ENCODE data around the gene ZGPAT. TPM values are rescaled to one million over a fixed set of nuclear protein-coding genes. Genes with fewer than 3 reads are reported as not detected.

ZGPAT gene, protein sequence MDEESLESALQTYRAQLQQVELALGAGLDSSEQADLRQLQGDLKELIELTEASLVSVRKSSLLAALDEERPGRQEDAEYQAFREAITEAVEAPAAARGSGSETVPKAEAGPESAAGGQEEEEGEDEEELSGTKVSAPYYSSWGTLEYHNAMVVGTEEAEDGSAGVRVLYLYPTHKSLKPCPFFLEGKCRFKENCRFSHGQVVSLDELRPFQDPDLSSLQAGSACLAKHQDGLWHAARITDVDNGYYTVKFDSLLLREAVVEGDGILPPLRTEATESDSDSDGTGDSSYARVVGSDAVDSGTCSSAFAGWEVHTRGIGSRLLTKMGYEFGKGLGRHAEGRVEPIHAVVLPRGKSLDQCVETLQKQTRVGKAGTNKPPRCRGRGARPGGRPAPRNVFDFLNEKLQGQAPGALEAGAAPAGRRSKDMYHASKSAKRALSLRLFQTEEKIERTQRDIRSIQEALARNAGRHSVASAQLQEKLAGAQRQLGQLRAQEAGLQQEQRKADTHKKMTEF
- 29.3 and 31.7 TPM in 2 replicates for total RNA-seq
- polyA plus RNA-seq, result 23.1 and 24.4 TPM in 2 replicates
- polyA plus RNA-seq (2011; cell fraction: cytosol; rRNA removed), result 17.1 and 21.5 TPM in 2 replicates
- polyA plus RNA-seq (2011; cell fraction: nucleus; rRNA removed), result 73.2 and 78.6 TPM in 2 replicates
- polyA plus RNA-seq (2012), result 17.7 and 23.6 TPM in 2 replicates
- 15.8 and 27.3 TPM in 2 replicates for polyA minus RNA-seq
- polyA minus RNA-seq (2011; cell fraction: cytosol; rRNA and poly(A)+ RNA removed), result 19.4 TPM
- polyA minus RNA-seq (2011; cell fraction: nucleus; rRNA and poly(A)+ RNA removed), result 9.3 and 16.8 TPM in 2 replicates
- percentile 51 among the genes with signal in this experiment for Bru-seq, nascent RNA
- BruChase-seq, experiment 1, labeled RNA remaining after a 6-hour chase, result percentile 91 among the genes with signal in this experiment
- percentile 81 among the genes with signal in this experiment for BruChase-seq, experiment 2, labeled RNA remaining after a 2-hour chase
- long read RNA-seq, transcript ZGPAT-204 (7 exons, 1,890 nt), result minor isoform, 15 of 59 reads
- long read RNA-seq, transcript ZGPAT-202 (7 exons, 1,871 nt), result major isoform, 34 of 59 reads
- long read RNA-seq, partial matches to known transcripts, result 0 of 59 reads
- long read RNA-seq, other reads (novel, unspliced or antisense), result 7 of 59 reads

DNA sequence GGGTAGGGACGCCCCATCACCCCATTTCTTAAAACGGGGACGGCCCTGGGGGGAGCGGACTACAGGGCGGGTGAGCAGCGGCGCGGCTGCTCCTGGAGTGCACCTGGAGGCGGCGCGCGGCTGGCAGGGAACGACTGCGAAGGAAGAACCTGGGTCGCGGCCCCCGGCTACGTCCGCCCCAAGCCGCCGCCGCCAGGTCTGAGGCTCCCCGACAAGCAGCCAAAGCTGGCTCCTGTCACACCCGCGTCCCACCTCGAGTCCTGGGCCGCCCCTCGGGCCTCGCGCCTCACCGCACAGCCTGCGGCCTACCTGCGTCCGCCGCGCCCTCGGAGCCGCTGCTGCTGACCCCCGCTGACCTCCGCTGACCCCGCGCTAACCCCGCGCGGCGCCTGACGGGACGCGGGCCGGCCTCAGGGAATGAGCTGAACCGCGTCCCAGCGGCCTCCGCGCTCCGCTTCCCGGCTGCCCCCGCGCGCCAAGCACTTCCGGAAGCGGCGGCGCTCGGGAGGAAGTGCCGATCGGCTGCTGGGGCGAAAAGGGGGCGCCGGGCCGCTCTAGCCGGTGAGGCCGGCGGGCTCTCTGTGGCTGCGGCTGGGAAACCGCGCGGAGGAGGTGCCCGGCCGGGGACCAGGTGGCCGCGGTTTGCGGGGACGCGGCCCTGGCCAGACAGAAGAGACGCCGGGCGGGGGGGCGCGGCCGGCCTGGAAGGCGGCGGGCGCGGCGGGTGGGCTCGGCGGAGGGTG, at the start of gene ZGPAT, which contains the start of gene ARFRP1:
Gene ZGPAT, plus strand, starts transcription at position 482 of the 743 bp plus-strand sequence. CDS start 542 bp downstream, outside the sequence.
Gene ARFRP1, minus strand, starts transcription at position 419 of the 743 bp plus-strand sequence. CDS start 885 bp downstream, outside the sequence.
- Histone ChIP-seq H3K36me3 (ENCODE audit: control insufficient read depth in 2 of 2, extremely low read depth in 1 of 2, insufficient read depth in 2 of 2, low read length in 2 of 2) (peaks cover 13 to 28% of the 10 kb centered on the region in 2 experiments), H3K27me3 (ENCODE audit: control insufficient read depth in 2 of 2, insufficient read depth in 2 of 2, low read length in 2 of 2) (no peaks in the 10 kb centered on the region), H3K9me3 (replicated peaks; ENCODE audit: control insufficient read depth, insufficient read depth, low read length) (no peaks in the 10 kb centered on the region), H3K4me2 (ENCODE audit: insufficient read depth, low read length) (peak within 1 kb of the TSS; percentile 64), H3K9ac (replicated peaks; ENCODE audit: extremely low read depth, insufficient read depth, low read length) (peak within 1 kb of the TSS; percentile 73), H3K27ac (ENCODE audit: insufficient read depth, low read depth, low read length) (peak within 1 kb of the TSS; percentile 29), H3K4me3 (replicated peaks in 1 of 3; ENCODE audit: insufficient read depth in 1 of 3, low read depth in 1 of 3, low read length in 3 of 3) (peak within 1 kb of the TSS; percentile 62 to 77 (median 70)), H3K9me1 (replicated peaks; ENCODE audit: control insufficient read depth, extremely low read depth, insufficient read depth, low read length) (no peaks in the 10 kb centered on the region), H3K4me1 (ENCODE audit: control insufficient read depth, extremely low read depth, insufficient read depth, low read length) (peaks cover 14% of the 10 kb centered on the region), H4K20me1 (replicated peaks; ENCODE audit: control insufficient read depth, extremely low read depth, insufficient read depth, low read length) (no peaks in the 10 kb centered on the region), H3K79me2 (ENCODE audit: control insufficient read depth, insufficient read depth, low read length) (peaks cover 64% of the 10 kb centered on the region), H2AFZ (ENCODE audit: low read depth, low read length) (peak within 1 kb of the TSS; percentile 12)
- peak; percentile 44 for TF ChIP-seq POLR2A (IDR thresholded peaks at IDR 0.05; ENCODE audit: low read depth, low read length)
- TF ChIP-seq, protein P1, sequence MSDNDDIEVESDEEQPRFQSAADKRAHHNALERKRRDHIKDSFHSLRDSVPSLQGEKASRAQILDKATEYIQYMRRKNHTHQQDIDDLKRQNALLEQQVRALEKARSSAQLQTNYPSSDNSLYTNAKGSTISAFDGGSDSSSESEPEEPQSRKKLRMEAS (IDR thresholded peaks at IDR 0.05; ENCODE audit: insufficient read depth, insufficient read length), result peak; percentile 3
- no peak for TF ChIP-seq EZH2 (IDR thresholded peaks at IDR 0.05; ENCODE audit: borderline replicate concordance, low read depth, low read length, severe bottlenecking)
- TF ChIP-seq POLR2AphosphoS5 (IDR thresholded peaks at IDR 0.05; ENCODE audit: insufficient read depth, low read depth, low read length), result peak; percentile 84
- BruUV-seq (replicated peaks), result no TSS peak
- peak; percentile 82 for FAIRE-seq
- ChIA-PET CTCF (interaction anchor here (0.6 to 2.8 kb wide), 18 partner anchors 10 to 266 kb away, joined by 3 to 19 read pairs (median 5); partner anchors contain the start of genes GMEB2, LIME1, RTEL1 and SLC2A4RG), POLR2A (interaction anchor here (0.6 to 1.8 kb wide), 3 partner anchors 8 to 49 kb away, joined by 3 to 9 read pairs (median 8); partner anchors contain the start of gene RTEL1)
- dilution Hi-C loops (cut with MboI; ENCODE audit: extremely low pct_ligation_motif_present, low sequenced_read_pairs), result no loop called here
- peak; percentile 81 for DNase-seq (ENCODE audit: low read depth, low spot score)
- intact Hi-C loops (cut with micrococcal nuclease), result loop anchor here (1.0 to 5.0 kb wide), 5 partner anchors 33 to 250 kb away; partner anchors contain the start of genes GMEB2, RTEL1, TPD52L2 and UCKL1
